ENCODE measurements around the gene RNU5B-1. TPM values are rescaled to one million over a fixed set of nuclear protein-coding genes. Genes with fewer than 3 reads are reported as not detected.

Gene RNU5B-1
- 10 to 100 TPM in 2 of 6 donors, not detected in 4; 22.5 to 38.1 TPM for total RNA-seq

- ATAC-seq (ENCODE audit: low FRiP score in 2 of 2) (peak; percentile 96), DNase-seq (peak in 1 of 2 donors; percentile 73)
- WGBS, 2 donors: 1% methylated on average over 23 to 24 of the region's 24 CpGs
- H3K27ac ChIP-seq: peak within 1 kb of the TSS; percentile 68 to 90 (median 84)
- H3K36me3 ChIP-seq: no peaks in the 10 kb centered on the region
- H3K4me1 ChIP-seq: peaks cover 13 to 16% (median 14%) of the 10 kb centered on the region in 4 donors
- H3K27me3 ChIP-seq: no peaks in the 10 kb centered on the region
- H3K4me3 ChIP-seq: peak within 1 kb of the TSS; percentile 8 to 54 (median 51)
- H3K9me3 ChIP-seq: no peaks in the 10 kb centered on the region
- TF ChIP-seq CTCF (IDR thresholded peaks at IDR 0.05) (peak; percentile 66 to 82 (median 78)), EP300 (IDR thresholded peaks at IDR 0.05) (peak in 1 of 4 donors; percentile 63), POLR2A (IDR thresholded peaks at IDR 0.05) (peak; percentile 51 to 98 (median 94)), POLR2AphosphoS5 (IDR thresholded peaks at IDR 0.05) (peak; percentile 26 to 99)
Observed at GRCh38 chr15:65304381-65305149, at the start of gene RNU5B-1. Gene RNU5B-1 (plus strand): TSS chr15:65304677.

- Histone ChIP-seq H3K36me3 (peaks cover 0 to 23% (median 4%) of the 10 kb centered on the region in 4 donors), H3K9me3 (no peaks in the 10 kb centered on the region), H3K27me3 (no peaks in the 10 kb centered on the region), H3K4me1 (peaks cover 0 to 7% (median 6%) of the 10 kb centered on the region in 4 donors), H3K4me3 (no peak overlapping the region), H3K27ac (no peak overlapping the region)
- no peak for TF ChIP-seq EP300 (IDR thresholded peaks at IDR 0.05)
- no peak for TF ChIP-seq CTCF (IDR thresholded peaks at IDR 0.05)
- no peak for TF ChIP-seq POLR2AphosphoS5 (IDR thresholded peaks at IDR 0.05)
- no peak for TF ChIP-seq POLR2A (IDR thresholded peaks at IDR 0.05)
- WGBS, 2 donors: 71 to 72% methylated on average over 1 of the region's 1 CpG
- ATAC-seq (ENCODE audit: low FRiP score in 2 of 2): no peak
- DNase-seq: no peak
Observed at GRCh38 chr15:65254758-65255157, 49.7 kb upstream of the RNU5B-1 start.

GRCh38 chr15:65255486-65256140 is 48.9 kb upstream of the RNU5B-1 start:
- Histone ChIP-seq H3K4me3 (no peak overlapping the region), H3K9me3 (no peaks in the 10 kb centered on the region), H3K27ac (no peak overlapping the region), H3K4me1 (peaks cover 0 to 7% (median 6%) of the 10 kb centered on the region in 4 donors), H3K36me3 (peaks cover 5 to 31% (median 12%) of the 10 kb centered on the region in 4 donors), H3K27me3 (no peaks in the 10 kb centered on the region)
- DNase-seq (no peak), ATAC-seq (ENCODE audit: low FRiP score in 2 of 2) (no peak)
- 90 to 99% methylated on average over 7 of the region's 7 CpGs for WGBS, 2 donors
- no peak for TF ChIP-seq CTCF (IDR thresholded peaks at IDR 0.05)
- TF ChIP-seq EP300 (IDR thresholded peaks at IDR 0.05): no peak
- no peak for TF ChIP-seq POLR2AphosphoS5 (IDR thresholded peaks at IDR 0.05)
- no peak for TF ChIP-seq POLR2A (IDR thresholded peaks at IDR 0.05)

GRCh38 chr15:65258375-65259262 is 45.9 kb upstream of the RNU5B-1 start:
- Histone ChIP-seq H3K27me3 (no peaks in the 10 kb centered on the region), H3K36me3 (peaks cover 8 to 47% (median 20%) of the 10 kb centered on the region in 4 donors), H3K4me3 (no peak overlapping the region), H3K9me3 (no peaks in the 10 kb centered on the region), H3K27ac (peak overlapping the region; percentile 10 to 66 (median 30)), H3K4me1 (peaks cover 0 to 7% (median 6%) of the 10 kb centered on the region in 4 donors)
- 49 to 61% methylated on average over 5 of the region's 5 CpGs for WGBS, 2 donors
- peak in 1 of 2 donors; percentile 13 for TF ChIP-seq POLR2AphosphoS5 (IDR thresholded peaks at IDR 0.05)
- no peak for TF ChIP-seq EP300 (IDR thresholded peaks at IDR 0.05)
- no peak for TF ChIP-seq POLR2A (IDR thresholded peaks at IDR 0.05)
- DNase-seq (no peak), ATAC-seq (ENCODE audit: low FRiP score in 2 of 2) (peak in 1 of 2 donors; percentile 76)
